ENCODE measurements around the gene DOK3.

Gene DOK3

DNA sequence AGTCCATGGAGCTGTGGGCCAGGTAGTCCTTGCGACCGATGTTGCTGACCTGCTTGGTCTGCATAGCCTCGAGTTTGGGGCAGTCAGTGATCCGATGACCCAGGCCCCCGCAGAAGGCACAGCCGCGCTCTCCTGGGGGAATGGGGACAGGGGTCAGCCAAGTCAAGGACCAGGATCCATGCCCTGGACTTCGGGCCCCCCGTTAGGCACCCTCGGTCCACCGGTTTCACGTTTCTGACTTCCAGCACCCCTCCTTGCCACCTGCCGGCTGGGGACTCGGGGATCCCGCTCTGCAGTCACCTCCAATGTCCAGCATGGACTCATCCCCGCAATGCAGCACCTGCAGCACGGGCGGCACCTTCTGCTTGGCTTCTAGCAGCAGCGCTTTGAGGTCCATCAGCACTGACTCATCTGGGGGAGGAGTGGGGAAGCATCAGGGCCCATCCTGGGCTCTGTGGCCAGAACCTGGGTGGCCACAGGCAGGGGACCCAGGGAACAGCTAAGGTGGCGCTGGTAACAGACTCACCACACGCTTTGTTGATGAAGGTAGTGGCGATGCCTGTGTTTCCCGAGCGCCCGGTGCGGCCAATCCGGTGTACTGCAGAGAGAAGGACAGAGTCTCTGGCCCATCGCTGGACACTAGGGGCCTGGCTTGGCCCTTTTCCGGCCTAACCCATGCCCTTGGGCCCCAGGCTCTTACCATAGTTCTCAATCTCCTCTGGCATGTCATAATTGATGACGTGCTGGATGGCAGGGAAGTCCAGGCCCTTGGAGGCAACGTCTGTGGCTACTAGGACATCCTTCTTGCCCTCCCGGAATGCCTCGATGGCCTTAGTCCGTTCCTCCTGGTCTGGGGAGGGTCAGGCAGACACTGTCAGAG lies 2.4 kb upstream of the DOK3 start:
- DNase-seq (ENCODE audit: low spot score): no peak

- DNase-seq (ENCODE audit: low spot score): no peak
These were observed 1.6 kb upstream of the DOK3 start for GRCh38 chr5:177511181-177511580.

GRCh38 chr5:177510567-177511053 lies 984 bp upstream of the DOK3 start:
- DNase-seq (ENCODE audit: low spot score): no peak

GRCh38 chr5:177509991-177510566 lies 453 bp upstream of the DOK3 start:
- DNase-seq (ENCODE audit: low spot score): no peak

DNA sequence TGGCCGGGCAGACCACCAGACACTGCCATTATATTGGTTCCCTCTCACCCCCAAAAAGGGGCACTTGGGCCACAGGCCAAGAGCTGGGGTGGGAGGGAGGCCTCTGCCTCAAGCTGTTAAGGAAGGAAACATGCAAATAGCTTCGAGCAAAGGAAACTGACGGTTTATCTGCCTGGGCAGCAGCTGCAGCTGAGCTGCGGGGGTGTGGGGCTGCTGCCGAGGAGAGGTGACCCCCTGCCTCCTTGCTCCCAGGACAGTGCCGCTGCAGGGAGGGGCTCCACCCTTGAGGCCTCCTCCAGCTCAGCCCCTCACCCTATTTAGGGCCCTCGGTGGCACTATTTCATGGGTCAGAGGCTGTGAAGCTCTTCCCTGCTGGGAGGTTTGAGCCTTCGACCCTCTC lies 789 bp downstream of the DOK3 start:
- DNase-seq (ENCODE audit: low spot score): no peak

- DNase-seq (ENCODE audit: low spot score): no peak
These were observed 1.4 kb downstream of the DOK3 start for GRCh38 chr5:177508221-177508611.

DNA sequence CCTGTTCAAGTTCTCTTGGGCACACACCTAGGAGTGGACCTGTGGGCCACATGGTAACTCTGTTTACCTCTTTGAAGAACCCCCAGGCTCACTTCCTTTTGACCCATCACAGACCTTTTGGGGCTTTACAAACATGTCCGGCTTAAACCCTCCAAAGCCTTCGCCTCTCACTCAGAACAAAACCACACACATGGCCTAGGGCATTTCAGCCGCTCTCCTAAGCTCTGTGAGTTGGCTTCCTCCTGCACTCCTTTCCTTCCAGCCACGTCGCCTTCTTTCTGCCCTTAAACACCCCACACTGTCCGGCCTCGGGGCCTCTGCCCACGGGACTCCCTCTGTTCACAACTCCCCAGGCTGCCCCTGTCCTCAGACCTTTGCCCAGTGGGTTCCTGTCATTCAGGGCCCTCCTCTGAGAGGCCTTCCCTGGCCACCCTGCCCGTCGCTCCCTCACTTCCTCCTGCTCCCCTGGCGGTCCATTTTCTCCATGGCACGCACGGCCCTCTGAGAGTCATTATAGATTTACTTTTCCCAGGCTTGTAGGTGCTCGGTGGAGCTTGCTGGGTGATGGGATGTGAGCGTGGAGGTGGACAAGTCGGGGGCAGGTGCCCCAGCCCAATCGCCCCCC lies 1.9 kb downstream of the DOK3 start:
- DNase-seq (ENCODE audit: low spot score): no peak

GRCh38 chr5:177507165-177507564 lies 2.5 kb downstream of the DOK3 start:
- no peak for DNase-seq (ENCODE audit: low spot score)

- no peak for DNase-seq (ENCODE audit: low spot score)
These were observed 4.6 kb downstream of the DOK3 start for GRCh38 chr5:177505075-177505474.

DNA sequence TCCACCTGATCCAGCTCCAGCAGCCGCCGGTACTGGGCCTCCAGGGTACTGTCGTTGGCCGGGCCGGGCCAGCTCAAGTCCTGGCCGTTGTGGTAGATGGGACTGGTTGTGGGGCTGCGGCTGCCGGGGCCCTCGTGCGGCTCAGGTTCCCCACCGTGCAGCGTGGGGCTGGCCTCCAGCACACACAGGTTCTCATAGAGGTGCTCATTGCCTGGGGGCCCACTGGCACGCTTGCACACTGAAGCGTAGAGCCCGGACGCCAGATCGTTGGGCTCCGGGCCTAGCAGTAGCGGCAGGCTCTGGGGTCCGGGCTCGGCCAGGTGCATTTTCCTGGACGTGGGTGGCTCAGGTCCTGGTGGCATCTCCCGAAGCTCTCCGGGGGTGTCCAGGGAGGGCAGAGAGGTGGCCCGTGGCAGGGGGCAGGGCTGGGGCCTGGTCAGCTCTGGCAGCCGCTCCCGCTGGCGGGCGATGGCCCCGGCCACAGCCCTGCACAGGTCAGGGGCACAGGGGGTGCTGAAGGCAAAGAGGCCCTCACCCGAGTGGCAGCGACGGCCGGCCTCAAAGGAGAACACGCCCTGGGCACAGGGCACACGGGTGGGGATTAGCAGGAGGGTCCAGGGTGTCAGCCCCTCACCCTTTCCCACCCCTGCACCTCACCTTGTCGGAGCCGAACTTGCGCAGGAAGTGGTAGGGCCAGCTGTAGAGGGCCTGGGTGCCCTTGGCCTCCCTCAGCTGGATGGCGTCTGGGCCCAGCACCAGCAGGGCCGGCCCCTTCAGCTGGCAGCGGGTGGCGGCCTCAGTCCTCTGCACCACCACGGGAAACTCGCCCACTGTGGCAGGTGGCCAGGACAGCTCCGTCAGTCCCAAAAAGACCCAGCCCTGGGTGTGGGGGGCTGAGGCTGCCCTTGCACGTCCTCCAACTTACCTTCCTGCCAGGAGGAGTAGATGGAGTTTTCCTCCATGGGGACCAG lies 5.3 kb downstream of the DOK3 start:
- DNase-seq (ENCODE audit: low spot score): no peak

DNA sequence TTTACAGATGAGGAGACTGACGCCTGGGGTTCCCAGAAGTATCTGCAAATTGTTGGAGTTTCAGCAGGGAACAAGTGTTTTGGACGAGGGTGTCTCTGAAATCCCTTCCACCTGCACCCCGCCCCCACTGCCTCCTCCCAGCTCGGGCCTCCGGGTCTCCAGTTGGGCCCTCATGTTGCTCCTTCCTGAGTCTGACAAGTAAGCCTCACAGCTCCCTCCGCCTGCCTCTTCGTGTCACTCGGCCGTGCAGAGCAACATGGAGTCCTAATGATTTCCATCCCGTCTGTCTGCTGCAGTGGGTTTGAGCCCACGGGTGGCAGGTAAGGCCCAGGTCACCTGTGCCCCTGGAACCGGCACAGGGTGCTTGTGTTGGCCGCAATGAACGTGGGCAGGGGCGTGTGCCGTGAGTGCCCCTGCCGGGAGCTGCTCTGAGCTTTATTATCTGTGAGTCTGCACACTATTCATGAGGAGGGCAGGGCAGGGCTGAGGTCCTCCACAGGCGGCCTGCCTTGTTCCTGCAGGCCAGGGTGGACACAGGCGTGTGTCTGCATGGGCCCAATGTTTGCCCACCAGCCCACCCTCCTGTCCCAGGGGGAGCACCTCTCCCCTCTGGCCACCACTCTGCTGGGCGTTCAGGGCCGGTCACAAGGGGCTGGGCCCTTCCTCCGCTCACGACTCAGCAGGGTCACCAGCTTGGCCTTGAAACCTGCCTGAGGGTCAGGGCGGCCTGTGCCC lies 6.1 kb downstream of the DOK3 start:
- no peak for DNase-seq (ENCODE audit: low spot score)

GRCh38 chr5:177502886-177503285 lies 6.7 kb downstream of the DOK3 start:
- DNase-seq (ENCODE audit: low spot score): no peak

DNA sequence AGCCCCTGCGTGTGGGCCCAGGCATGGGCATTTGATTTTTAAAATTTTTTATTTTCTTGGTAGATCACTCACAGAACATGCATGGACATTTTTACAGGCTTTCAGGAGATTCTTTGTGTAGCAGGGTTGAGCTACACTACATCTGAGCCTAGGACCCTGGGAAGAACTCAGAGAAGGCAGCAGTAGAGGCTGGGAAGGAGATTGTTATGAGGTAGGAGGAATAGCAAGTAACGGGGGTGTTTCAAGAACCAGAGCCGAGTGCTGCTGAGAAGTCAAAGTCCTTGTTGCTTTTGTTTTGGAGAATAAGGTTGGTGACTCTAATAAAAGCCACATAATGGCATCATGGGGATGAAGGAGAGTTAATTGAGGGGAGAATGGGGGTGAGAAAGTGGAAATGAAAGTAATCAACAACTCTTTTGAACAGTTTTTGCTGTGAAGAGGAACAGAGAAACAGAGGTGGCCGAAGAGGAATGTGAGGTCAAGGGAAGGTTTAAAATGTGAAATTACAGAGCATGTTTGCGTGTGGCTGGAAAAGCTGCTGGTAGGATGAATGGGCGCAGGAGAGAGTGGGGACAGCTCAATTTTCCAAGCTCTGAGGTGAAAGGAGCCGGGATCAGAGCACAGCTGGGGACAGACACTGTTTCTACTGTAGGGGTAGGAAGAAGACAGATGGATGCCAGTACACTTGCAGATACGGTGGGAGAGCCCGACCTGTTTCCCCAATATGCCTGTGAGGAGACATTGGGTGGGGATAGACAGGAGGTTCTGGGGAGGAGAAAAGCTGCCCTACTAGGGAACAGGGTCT lies 7.5 kb downstream of the DOK3 start:
- no peak for DNase-seq (ENCODE audit: low spot score)

- DNase-seq (ENCODE audit: low spot score): peak; percentile 88
These were observed 8.7 kb downstream of the DOK3 start for GRCh38 chr5:177500685-177501522.

DNA sequence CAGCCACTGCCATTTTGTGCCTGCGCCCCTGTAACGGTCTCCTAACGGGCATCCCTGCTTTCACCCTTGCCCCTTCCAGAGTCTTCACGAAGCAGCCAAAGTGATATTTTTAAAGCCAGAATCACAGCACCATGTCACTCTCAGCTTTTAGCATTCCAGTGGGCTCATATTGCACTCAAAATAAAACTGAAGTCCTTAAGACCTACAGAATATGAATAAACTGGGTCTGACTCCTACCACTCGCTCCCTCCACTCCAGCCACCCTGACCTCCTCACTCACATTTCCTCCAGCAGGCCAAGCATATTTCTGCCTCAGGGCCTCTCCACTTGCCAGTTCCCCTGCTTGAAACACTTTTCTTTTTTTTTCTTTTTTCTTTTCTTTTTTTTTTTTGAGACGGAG lies 9.8 kb downstream of the DOK3 start:
- no peak for DNase-seq (ENCODE audit: low spot score)

DNA sequence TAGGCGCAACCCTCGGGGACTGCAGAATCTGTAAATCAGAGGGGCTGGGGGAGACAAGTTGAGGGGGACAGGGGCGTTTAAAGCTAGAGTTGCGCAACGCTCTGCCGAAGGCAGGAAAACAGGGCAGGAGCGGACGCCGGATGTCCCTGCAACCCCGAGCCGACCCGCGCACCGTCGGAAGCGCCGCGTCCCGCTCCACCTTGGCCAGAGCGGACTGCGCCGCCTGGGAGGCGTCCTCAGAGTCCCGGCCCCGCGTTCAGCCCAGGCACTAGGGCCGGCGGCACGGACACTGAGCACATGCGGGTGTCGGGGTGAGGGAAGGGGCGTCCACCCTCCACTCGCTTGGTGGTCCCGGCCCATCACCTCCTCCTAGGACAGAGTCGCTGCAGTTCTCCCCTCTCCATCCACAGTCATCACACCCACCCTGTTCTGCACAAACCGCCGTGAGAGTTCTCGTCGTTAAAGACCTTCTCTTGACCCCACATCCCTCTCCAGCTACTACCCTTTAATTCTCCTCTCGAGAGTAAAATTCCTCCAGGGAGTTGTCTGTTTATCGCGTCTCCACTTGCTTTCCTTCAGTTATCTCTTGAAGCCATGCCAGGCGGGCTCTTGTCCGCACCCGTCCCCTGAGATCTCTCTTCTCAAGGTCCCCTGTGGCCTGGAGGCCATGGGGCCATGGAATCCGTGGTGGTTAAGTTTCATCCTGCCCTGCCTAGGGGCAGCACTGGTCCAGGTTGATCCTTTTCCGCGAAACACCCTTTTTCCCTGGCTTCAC lies 11.4 kb downstream of the DOK3 start:
- peak; percentile 41 for DNase-seq (ENCODE audit: low spot score)

DNA sequence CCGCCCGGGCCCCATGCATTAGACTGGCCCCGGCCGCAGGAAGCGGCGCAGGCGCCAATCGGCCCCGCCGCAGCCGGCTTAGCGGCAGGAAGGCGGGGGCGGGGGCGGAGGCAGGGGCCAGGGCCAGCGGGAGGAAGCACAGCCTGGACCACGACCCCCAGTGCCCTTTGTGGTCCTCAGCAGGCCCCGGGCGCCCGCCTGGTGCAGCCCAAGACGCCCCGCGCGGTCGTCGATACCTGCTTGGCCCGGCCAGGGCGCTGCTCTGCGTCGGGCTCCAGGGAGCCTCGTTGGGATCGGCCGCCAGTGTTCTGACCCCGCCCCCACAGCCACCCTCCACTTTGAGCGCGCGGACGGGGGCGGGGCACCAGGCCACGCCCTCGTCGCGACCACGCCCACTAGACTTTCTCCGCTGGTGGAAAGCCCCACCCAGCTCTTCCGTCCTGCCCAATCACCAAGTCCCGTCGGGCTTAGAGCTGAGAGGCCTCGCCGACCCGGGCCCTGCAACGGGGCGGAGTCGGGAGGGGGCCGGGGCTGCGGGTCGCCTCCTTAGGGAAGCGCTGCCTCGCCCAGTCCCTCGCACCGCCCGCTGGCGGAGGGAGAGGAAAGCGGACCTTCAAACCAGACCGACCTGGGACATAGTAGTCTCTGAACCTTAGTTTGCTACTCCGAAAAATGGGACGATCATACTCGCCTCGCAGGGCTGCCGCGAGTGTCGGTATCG lies 12.2 kb downstream of the DOK3 start, which contains the start of gene PDLIM7:
TSS of gene PDLIM7 (minus strand) at position 313 of the 721 bp plus-strand sequence. CDS start 1,092 bp downstream, outside the sequence.
- DNase-seq (ENCODE audit: low spot score): peak; percentile 96

Measured in AG20443 (cell line).